GM10266 (cell line): ENCODE data around the gene HMGCL.

Experiments used
- DNase-seq: peaks from one replicate; pipeline ENCODE4 v3.0.0; 2012; ENCODE audit errors: extremely low spot score
- CTCF ChIP-seq: IDR thresholded peaks from 2 replicates; pipeline ENCODE4 v1.5.1; 2012; ENCODE audit warnings: mild to moderate bottlenecking, low read depth; ENCODE audit not compliant: control insufficient read depth, insufficient read depth; ENCODE audit errors: missing control alignments

Gene HMGCL

GRCh38 chr1:23801876-23802275 lies 23.4 kb downstream of the HMGCL start:
- TF ChIP-seq CTCF, result no peak
- DNase-seq, result no peak

GRCh38 chr1:23801338-23801748 lies 23.9 kb downstream of the HMGCL start:
- TF ChIP-seq CTCF, result no peak
- DNase-seq, result no peak

GRCh38 chr1:23800400-23801337 lies 24.6 kb downstream of the HMGCL start, which contains the start of gene GALE:
Gene GALE (minus strand): TSS chr1:23800754. CDS start chr1:23799007, 1,747 bp downstream.
- no peak for TF ChIP-seq CTCF
- DNase-seq, result peak; percentile 99

GRCh38 chr1:23799570-23800399 lies 25.4 kb downstream of the HMGCL start:
- peak; percentile 59 for DNase-seq
- TF ChIP-seq CTCF, result no peak

GRCh38 chr1:23799255-23799569 lies 26.0 kb downstream of the HMGCL start:
- no peak for TF ChIP-seq CTCF
- no peak for DNase-seq

GRCh38 chr1:23798662-23799142 lies 26.5 kb downstream of the HMGCL start:
- DNase-seq, result no peak

More at GRCh38 chr1:23798662-23799142, 26.5 kb downstream of the HMGCL start:
- TF ChIP-seq CTCF, result no peak
